Loucy (cell line): Measurements from ENCODE around the gene FAM169A.

Source experiments
- H2AFZ ChIP-seq: fragments of 200-600 bp; sonication (generic); 2 replicates; pipeline ENCODE4 v1.6.0; 2016; ENCODE audit warnings: antibody characterized with exemption, mild to moderate bottlenecking, low read length, moderate library complexity
- H3F3A ChIP-seq: fragments of 200-600 bp; 2 replicates; pipeline ENCODE4 v1.6.0; 2016; ENCODE audit warnings: antibody characterized with exemption, low read depth, mild to moderate bottlenecking
- H3K27me3 ChIP-seq: fragments of 200-600 bp; sonication (generic); 2 replicates; pipeline ENCODE4 v1.6.1; 2014; ENCODE audit warnings: low read length, mild to moderate bottlenecking; ENCODE audit not compliant: insufficient read depth, poor library complexity, severe bottlenecking
- H3K36me3 ChIP-seq: fragments of 200-600 bp; sonication (generic); 2 replicates; pipeline ENCODE4 v1.6.1; 2016; ENCODE audit warnings: low read length; ENCODE audit not compliant: insufficient read depth
- H3K4me1 ChIP-seq: fragments of 200-600 bp; sonication (generic); 2 replicates; pipeline ENCODE4 v1.5.1; 2014; ENCODE audit warnings: low read length, mild to moderate bottlenecking; ENCODE audit not compliant: insufficient read depth, poor library complexity, severe bottlenecking
- H3K4me2 ChIP-seq: fragments of 200-600 bp; sonication (generic); 2 replicates; pipeline ENCODE4 v1.6.0; 2014; ENCODE audit warnings: antibody characterized with exemption, low read length, low read depth, mild to moderate bottlenecking; ENCODE audit not compliant: poor library complexity, severe bottlenecking
- H3K4me3 ChIP-seq: fragments of 200-600 bp; sonication (generic); 2 replicates; pipeline ENCODE4 v1.5.1; 2014; ENCODE audit warnings: low read length, mild to moderate bottlenecking, mixed read lengths; ENCODE audit not compliant: poor library complexity, severe bottlenecking
- H3K79me2 ChIP-seq: fragments of 200-600 bp; sonication (generic); 2 replicates; pipeline ENCODE4 v1.6.1; 2014; ENCODE audit warnings: low read length; ENCODE audit not compliant: insufficient read depth
- H3K9ac ChIP-seq: fragments of 200-600 bp; sonication (generic); 2 replicates; pipeline ENCODE4 v1.6.0; 2014; ENCODE audit warnings: mild to moderate bottlenecking, low read depth, low read length, moderate library complexity; ENCODE audit not compliant: poor library complexity, severe bottlenecking
- H3K9me2 ChIP-seq: fragments of 200-600 bp; sonication (generic); replicated peaks from 2 replicates; pipeline ENCODE4 v1.6.1; 2016; ENCODE audit warnings: low read depth, low read length, mixed read lengths
- H3K9me3 ChIP-seq: fragments of 200-600 bp; sonication (generic); 2 replicates; pipeline ENCODE4 v1.6.1; 2014; ENCODE audit warnings: mild to moderate bottlenecking, antibody characterized with exemption, low read length, low read depth; ENCODE audit not compliant: insufficient read depth
- H4K20me1 ChIP-seq: fragments of 200-600 bp; sonication (generic); 2 replicates; pipeline ENCODE4 v1.6.0; 2014; ENCODE audit warnings: antibody characterized with exemption, low read length, mild to moderate bottlenecking; ENCODE audit not compliant: insufficient read depth, poor library complexity, severe bottlenecking
- CTCF ChIP-seq: fragments of 200-600 bp; sonication (generic); conservative IDR thresholded peaks from 2 replicates; pipeline ENCODE4 v1.5.1; 2014; ENCODE audit warnings: mild to moderate bottlenecking, antibody characterized with exemption, low read length
- EZH2phosphoT487 ChIP-seq: fragments of 200-600 bp; IDR thresholded peaks from 2 replicates; pipeline ENCODE4 v1.6.1; 2018; ENCODE audit warnings: antibody characterized with exemption, mild to moderate bottlenecking, moderate library complexity, borderline replicate concordance

Gene FAM169A

DNA sequence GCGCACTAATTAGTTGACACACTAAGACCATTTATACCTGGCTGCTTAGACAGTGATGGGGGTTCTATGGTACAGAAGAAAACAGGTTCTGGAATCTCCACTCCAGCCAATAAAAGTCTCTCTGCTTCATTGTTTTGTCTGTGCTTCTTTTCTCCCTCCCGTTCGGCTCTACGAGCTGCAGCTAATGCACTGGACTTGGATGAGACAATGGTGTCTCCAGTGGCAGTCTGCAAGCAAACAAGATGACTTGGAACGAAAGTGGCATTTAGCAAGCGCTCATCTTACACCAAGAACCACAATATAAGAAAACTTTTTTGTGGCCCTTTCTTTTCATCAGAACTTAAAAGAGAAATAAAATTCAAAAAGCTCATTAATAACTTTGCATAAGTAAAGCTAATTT is 129.4 kb downstream of the FAM169A start:
- Histone ChIP-seq H3K9me2 (no peaks in the 10 kb centered on the region), H3K4me2 (no peak overlapping the region), H3K4me1 (no peaks in the 10 kb centered on the region), H4K20me1 (no peaks in the 10 kb centered on the region), H3K4me3 (no peak overlapping the region), H3K27me3 (no peaks in the 10 kb centered on the region), H2AFZ (no peak overlapping the region), H3K36me3 (peaks cover 73% of the 10 kb centered on the region), H3F3A (no peaks in the 10 kb centered on the region), H3K9me3 (no peaks in the 10 kb centered on the region), H3K79me2 (no peaks in the 10 kb centered on the region), H3K9ac (no peak overlapping the region)
- TF ChIP-seq EZH2phosphoT487 (no peak), CTCF (no peak)
